GM19193 (cell line): ENCODE results near the gene PDIA5.
A peak's percentile ranks its signal among the peaks of the same experiment; 100 is the strongest.

ENCODE experiments used
- POLR2A ChIP-seq: IDR thresholded peaks from 4 replicates; pipeline ENCODE4 v1.6.1; 2011; ENCODE audit not compliant: insufficient read depth, insufficient read length; ENCODE audit errors: extremely low read depth

The PDIA5 gene

DNA sequence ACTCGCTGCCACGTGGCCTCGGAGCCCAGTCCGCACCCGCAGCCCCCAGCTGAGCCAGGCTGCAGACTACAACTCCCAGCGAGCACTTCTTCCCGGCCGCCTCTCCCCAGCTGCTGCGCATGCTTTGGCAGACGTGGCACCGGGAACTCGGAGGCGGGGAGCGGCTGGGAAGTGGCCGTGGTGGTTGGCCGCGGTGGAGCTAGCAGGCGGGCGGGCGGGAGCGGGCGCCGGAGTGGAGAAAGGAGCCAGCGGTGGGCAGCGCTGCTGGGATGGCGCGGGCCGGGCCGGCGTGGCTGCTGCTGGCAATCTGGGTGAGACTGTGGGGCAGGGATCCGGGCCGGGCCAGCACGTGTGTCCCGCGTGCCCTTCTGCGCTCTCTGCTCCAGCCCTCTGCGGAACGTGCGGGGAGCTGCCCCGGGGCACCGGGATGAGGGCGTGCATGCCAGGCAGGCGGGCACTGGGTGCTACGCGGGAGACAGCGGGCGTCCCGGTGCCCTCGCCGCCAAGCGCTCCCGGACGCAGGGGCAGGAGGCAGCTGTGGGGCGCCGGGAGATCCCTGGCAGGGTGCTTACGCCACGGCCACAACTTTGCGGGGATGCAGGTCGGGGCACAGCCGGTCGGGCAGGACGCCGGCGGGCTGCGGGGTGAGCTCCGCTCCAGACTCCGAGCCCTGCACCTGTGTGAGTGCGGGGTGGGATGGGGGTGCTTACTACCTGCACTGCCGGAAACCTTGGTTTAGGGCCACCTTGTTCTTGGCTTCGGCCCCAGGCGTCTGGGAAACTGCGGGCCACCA lies at the start of gene PDIA5:
Gene PDIA5, plus strand, starts transcription at position 130 of the 793 bp plus-strand sequence. Its CDS starts 140 bp downstream, at position 270.
- TF ChIP-seq POLR2A, result peak; percentile 61

DNA sequence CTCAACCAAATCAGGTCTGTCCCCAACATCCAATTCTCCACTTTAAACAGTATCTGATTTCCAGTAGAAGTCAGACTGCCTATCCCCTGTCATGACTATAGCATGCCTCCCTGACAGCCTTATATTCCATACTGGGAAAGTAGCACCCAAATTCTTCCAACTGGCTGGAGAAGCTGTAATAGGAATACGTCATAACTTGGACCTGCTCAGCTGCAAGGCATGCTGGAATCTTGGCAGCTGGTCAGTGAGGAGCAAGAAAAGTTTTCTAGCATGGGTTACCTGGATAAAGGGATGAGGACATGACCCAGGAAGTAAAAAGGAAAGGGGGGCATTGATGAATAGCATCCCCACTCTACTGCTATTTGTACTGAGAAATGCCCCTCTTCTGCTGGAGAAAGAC lies 48.1 kb upstream of the PDIA5 start:
- no peak for TF ChIP-seq POLR2A

DNA sequence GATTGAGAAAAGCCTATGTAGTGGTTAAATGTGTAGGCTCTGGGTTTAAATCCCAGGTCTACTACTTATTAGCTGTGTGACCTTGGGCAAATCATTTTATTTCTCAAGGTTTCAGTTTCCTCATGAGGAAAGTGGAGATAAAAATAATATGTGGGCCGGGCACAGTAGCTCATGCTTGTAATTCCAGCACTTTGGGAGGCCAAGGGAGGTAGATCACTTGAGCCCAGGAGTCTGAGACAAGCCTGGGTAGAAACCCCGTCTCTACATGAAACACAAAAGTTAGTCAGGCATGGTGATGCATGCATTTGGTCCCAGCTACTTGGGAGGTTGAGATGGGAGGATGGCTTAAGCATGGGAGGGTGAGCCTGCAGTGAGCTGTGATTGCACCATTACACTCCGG lies 47.7 kb upstream of the PDIA5 start:
- TF ChIP-seq POLR2A, result no peak

DNA sequence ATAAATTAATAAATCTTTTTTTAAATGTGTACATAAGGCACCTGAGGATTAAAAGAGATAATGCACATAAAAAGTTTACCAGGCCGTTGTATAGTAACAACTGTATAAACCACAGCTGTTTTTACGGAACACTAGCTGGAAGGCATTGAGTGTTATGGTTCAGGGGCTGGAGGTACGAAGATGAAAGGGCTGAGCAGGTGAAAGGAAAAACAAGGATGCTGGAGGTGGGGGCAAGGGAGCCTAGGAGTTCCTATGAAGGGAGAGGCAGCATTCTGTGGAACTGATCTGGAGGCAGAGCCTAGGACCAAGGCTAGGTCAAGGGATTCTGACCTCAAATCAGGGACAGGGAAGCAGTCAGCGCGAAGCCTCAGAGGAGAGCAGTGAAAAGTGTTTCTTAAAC lies 47.2 kb upstream of the PDIA5 start:
- no peak for TF ChIP-seq POLR2A

DNA sequence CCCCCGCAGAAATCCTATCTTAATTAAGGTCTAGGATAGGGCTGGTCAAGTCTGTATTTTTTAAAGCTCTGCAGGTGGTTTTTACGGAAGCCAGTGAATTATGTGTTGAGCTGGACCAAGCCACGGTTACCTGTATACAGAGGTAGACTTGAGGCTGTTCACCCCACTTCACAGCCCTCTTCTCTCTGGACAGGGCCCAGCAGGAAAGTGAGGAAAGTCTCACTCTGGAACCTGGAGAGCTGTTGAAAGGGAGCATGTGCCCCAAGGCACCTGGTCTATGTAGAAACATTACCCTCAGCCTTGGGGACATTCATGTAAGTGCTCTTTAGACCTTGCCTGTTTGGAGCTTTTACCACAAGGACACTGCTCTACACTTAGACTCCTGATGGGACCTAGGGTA lies 46.1 kb upstream of the PDIA5 start:
- no peak for TF ChIP-seq POLR2A

DNA sequence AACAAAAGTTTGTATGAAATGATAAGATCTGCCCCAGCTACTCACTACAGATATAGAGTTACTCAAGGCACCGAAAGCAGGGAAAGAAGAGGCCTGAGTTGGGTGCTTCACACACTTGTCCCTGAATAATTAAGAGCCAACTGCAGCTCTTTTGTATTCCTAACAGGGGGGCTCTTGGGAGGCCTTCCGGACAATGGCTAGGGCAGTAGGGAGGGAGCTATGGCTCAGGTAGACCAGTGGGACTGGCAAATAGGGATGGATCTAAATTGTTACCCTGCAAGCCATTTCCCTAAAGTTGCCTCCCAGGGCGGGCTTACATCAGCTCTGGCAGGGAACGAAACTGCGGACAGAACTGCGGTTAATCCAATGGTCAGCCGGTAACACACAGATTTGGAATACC lies 45.4 kb upstream of the PDIA5 start:
- TF ChIP-seq POLR2A, result no peak

DNA sequence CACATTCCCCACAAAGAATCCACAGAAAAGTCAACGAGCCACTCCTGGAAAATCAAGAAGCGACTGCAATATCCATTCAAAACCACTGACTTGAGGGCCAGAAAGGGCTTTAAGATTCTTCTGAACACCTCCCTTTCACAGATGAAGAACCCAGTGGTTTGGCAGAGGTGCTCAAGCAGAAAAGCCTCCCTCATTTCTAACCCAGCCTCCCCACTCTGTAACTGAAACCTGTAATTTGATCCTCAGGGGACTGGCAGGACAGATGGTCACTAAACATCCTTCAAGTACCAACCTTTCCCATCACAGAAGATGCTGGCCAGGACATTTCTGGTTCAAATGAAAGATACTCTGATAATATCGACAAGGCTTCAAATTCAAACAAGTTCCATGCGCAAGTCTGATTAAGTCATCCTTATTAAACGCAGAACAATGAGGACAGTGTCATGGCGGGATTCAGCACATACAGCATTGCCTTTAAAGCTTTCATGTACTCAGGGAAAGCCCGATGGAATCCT lies 44.8 kb upstream of the PDIA5 start:
- no peak for TF ChIP-seq POLR2A

DNA sequence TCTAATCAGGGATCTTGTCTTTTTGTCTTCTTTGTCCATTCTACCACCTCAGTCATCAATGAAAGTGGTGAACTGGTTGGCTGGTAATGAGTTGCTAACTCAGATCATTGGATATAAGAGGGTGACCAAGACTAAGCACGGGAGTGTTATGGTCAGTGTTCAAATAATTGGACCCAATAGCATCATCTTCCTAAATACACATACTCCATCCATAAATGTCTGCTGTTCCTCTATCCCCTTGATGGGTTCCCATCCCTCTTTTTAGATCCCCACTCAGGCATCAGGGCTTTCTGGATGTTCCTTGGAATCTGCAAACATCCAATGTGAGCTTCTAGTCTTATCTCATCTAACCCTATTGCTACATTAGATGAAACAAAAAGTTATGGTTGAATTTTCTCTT lies 42.8 kb upstream of the PDIA5 start:
- no peak for TF ChIP-seq POLR2A

DNA sequence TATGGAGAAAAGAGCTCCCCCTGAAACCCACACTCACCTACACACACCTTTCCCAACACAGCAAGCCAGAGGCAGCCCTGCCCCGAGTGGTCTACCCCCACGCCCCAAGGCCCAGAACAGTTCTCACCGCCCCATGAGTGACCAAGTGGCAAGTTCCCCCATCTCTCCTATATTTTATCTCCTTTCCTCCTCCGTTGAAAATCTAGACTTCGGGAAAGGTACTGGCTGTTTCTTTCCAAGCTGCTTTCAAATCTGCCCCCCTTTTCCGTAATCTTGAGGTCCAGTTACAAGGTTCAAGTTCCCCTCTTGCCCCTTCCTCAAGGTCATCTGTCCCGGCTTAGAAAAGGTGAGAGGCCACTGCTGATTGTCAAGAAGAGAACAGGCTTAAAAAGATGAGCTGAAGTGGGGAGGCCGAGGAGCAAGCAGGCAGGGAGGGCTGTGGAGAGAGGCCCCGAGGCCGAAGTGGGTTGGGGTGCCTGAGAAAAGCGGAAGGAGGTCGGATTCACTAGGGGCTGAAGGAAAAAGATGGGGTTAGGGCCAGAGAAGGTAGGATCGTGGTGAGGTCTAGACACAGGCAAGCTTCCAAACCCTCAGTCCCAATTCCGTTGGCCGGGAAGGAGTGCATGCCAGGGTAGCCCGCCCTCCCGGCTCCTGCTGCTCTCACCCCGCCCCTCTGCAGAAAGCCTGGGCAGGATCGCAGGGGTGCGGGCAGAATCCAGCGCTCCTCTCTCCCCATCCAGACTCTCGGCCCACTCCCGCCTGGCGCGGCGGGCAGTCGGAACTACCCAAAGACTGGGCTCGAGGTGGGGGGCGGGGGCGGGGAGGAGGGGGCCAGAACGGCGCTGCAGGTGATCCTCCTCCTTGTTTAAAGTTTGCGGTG lies 40.9 kb upstream of the PDIA5 start:
- TF ChIP-seq POLR2A, result no peak

DNA sequence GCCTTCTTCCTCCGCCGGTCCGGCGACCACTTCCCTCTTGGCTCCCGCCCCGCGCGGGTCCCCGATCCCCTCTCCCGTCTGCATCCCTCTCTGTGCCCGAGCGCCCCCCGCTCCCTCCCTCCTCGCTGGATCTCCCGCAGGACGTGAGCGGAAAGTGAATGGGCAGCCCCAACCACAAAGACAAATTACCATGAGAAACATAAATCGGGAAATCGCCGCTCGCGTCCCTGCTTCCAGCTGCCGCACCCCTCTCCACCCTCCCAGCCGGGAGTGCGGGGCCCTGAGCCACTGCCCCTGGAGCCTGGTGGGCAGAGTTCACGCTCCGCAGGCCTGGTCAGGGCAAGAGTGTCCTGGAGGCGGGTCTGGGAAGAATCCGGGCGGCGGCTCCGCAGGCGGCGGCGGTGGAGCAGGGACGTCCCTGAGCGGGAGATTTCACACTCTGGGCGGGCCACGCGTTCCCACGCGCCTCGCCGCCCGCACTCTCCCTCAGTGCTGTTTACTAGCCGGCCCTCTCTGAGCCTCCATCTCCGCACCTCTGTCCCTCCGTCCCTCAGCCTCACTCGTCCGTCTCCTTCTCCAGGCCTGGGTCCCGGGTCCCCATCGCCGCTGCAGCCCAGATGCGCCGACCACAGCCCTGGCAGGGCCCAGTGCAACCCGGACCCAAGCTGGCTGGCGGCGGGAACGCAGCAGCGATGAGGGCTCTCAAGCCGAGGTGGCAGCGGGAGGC lies 40.1 kb upstream of the PDIA5 start:
- no peak for TF ChIP-seq POLR2A

DNA sequence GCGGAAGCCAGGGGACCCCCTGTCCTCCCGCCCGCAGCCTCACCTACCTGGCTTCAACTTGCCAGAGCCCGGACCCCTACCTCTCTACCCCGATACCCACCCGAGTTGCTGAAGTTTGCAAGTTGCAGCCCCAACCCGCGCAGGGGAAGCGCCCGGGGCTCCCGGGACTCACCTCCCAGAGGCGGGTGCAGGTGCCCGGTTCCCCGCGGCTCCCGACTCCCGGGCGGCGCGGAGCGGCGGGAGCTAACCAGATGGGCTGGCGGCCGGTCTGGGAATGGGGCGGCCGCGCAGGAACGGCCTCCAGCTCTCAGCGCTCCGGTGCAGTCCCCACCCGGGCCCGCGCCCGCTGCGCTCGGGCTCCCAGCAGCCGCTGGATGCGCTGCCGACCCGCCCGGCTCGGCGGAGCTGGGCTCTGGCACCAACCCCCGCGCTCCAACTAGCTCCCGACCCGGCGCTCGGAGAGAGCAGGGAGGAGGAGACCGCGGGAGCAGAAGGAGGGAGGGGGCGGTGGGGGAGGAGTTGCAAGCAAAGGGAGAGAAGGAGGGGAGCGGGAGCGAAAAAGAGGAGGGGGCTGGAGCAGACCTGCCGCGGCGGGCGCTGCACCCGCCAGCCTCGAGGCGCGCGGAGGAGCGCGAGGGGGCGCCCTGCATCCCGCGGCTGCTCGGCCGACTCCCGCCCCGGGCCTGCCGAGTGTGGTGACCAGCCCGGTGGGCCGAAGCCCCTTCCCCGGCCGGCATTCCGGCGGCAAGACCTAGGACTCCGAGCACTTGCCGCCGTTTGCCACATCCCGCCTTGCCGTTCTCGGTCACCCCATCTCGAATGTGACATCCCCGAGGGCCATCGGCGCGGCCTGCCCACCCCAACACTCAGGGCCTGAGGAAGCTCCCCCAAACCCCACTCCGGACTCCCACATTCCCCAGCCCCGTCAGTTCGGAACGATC lies 39.3 kb upstream of the PDIA5 start, which contains the start of gene SEMA5B:
Gene SEMA5B, minus strand, starts transcription at position 472 of the 941 bp plus-strand sequence. CDS start 66,500 bp downstream, outside the sequence.
- TF ChIP-seq POLR2A, result no peak

DNA sequence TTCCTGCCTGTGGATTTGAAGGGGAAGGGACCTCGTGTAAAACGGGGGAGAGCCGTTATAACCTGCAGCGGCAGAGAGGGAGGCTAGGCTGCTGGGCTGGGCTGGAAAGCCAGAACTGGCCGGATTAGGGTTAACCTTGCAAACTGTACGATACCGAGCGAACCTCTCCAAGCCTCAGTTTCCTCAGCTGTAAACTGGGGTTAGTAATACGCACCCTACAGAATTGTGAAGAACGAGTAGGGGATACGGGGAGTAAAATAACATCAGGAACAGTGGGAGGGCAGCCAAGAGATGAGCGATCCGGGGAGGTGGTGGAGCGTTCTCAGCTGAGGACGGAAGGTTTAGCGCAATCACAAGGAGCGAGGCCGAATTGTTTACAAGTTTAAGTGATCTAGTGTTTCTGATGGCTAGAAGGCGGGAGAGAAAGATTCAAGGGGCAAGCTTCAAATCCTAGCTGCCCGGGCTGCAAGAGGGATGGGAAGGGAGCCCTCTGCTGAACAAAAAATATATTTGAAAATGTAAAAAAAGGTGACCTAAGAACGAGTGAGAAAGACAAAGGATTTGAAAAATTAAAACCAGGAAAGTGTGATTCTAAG lies 38.5 kb upstream of the PDIA5 start:
- no peak for TF ChIP-seq POLR2A

DNA sequence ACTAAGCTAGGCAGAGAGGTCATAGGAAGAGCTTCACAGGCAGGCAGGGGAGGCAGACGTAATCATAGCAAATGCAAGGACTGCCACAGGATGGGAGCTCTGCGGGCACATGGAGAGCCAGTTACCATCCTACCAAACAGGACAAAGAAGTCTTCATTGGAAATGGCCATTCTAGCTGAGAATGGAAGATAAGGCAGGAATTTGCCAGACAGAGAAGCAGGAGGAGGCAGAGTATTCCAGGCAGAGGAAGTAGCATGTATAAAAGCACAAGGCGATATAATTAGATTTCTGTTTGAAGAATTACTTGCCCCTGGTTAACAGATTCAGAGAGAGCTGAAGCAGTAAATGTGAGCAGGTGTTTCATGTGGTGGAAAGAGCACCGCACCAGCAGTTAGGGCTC lies 35.8 kb upstream of the PDIA5 start:
- no peak for TF ChIP-seq POLR2A
